Endodermal cell (in vitro differentiated cells): ENCODE measurements around the gene AMMECR1. TPM values are rescaled to one million over a fixed set of nuclear protein-coding genes. Genes with fewer than 3 reads are reported as not detected.

ENCODE experiments used
- DNase-seq: peaks from one replicate; pipeline ENCODE4 v3.0.0-alpha.2; 2017
- H3K27ac ChIP-seq: 2 replicates; pipeline ENCODE4 v1.5.1; 2013; ENCODE audit warnings: mild to moderate bottlenecking, low read depth, low read length, moderate library complexity
- H3K27me3 ChIP-seq: 2 replicates; pipeline ENCODE4 v1.6.1; 2013; ENCODE audit warnings: mild to moderate bottlenecking, low read length, moderate library complexity; ENCODE audit not compliant: insufficient read depth, control insufficient read depth, poor library complexity, severe bottlenecking
- H3K36me3 ChIP-seq: 2 replicates; pipeline ENCODE4 v1.7.0; 2013; ENCODE audit warnings: mild to moderate bottlenecking, low read length, moderate library complexity; ENCODE audit not compliant: control insufficient read depth, insufficient read depth
- H3K4me1 ChIP-seq: one replicate; pipeline ENCODE4 v1.7.0; 2013; ENCODE audit warnings: low read length; ENCODE audit not compliant: control insufficient read depth, insufficient read depth
- H3K4me3 ChIP-seq: 2 replicates; pipeline ENCODE4 v1.5.1; 2013; ENCODE audit warnings: mild to moderate bottlenecking, low read length, moderate library complexity
- H3K9ac ChIP-seq: 2 replicates; pipeline ENCODE4 v1.6.1; 2013; ENCODE audit warnings: mild to moderate bottlenecking, low read length, moderate library complexity; ENCODE audit not compliant: poor library complexity, severe bottlenecking; ENCODE audit errors: extremely low read depth
- H3K9me3 ChIP-seq: 2 replicates; pipeline ENCODE4 v1.6.1; 2013; ENCODE audit warnings: mild to moderate bottlenecking, low read length, moderate library complexity; ENCODE audit not compliant: control insufficient read depth
- H3K27ac Mint-ChIP-seq: 2 replicates; pipeline ENCODE4 v1.8.0; 2020; ENCODE audit warnings: mixed read lengths
- H3K27me3 Mint-ChIP-seq: 2 replicates; pipeline ENCODE4 v1.8.0; 2021; ENCODE audit warnings: mild to moderate bottlenecking, mixed read lengths; ENCODE audit not compliant: insufficient read depth
- H3K36me3 Mint-ChIP-seq: 2 replicates; pipeline ENCODE4 v1.8.0; 2020; ENCODE audit warnings: low read depth, mixed read lengths
- H3K4me1 Mint-ChIP-seq: 2 replicates; pipeline ENCODE4 v1.8.0; 2020; ENCODE audit warnings: mixed read lengths
- H3K4me3 Mint-ChIP-seq: 2 replicates; pipeline ENCODE4 v1.8.0; 2020; ENCODE audit warnings: mild to moderate bottlenecking, moderate library complexity, mixed read lengths
- H3K9me3 Mint-ChIP-seq: 2 replicates; pipeline ENCODE4 v1.8.0; 2020; ENCODE audit warnings: mild to moderate bottlenecking, mixed read lengths
- CTCF ChIP-seq: fragments of 200-600 bp; sonication (generic); conservative IDR thresholded peaks from 2 replicates; pipeline ENCODE4 v1.5.0; 2021; ENCODE audit warnings: antibody characterized with exemption, mild to moderate bottlenecking
- WGBS, 2 experiments: methylation state at CpG; one replicate each; pipeline versions ENCODE4 v1.1.5 to v1.1.7; 2013; ENCODE audit warnings: missing lambda C conversion rate in 2 of 2, mixed read lengths in 1 of 2; ENCODE audit not compliant: insufficient coverage in 1 of 2, insufficient read length in 1 of 2; 5-methylcytosine and 5-hydroxymethylcytosine counted together
- total RNA-seq, 2 donors: library from RNA; stranded (reverse); fragmentation: NEBNext Ultra II Directional in 1 of 2; extraction: Animal tissue kit (Norgen Biotek cat#: 25700) in 1 of 2; gene quantifications; 2 replicates in 1 of 2; 3 replicates in 1 of 2; pipeline ENCODE4 v1.2.1, GENCODE V29; 2021

AMMECR1 gene
- total RNA-seq, 2 donors from 2014 or later: 26.8 to 62.2 TPM

- H3K4me1 Mint-ChIP-seq: peaks cover 45% of the 10 kb centered on the region
- no peaks in the 10 kb centered on the region for H3K9me3 Mint-ChIP-seq
- Histone ChIP-seq H3K27ac (no peak overlapping the region), H3K4me3 (no peak overlapping the region), H3K36me3 (no peaks in the 10 kb centered on the region), H3K4me1 (no peaks in the 10 kb centered on the region), H3K9me3 (no peaks in the 10 kb centered on the region), H3K9ac (no peak overlapping the region), H3K27me3 (no peaks in the 10 kb centered on the region)
- H3K27me3 Mint-ChIP-seq: no peaks in the 10 kb centered on the region
- no peaks in the 10 kb centered on the region for H3K36me3 Mint-ChIP-seq
- H3K4me3 Mint-ChIP-seq: no peak overlapping the region
- H3K27ac Mint-ChIP-seq: no peak overlapping the region
- no peak for DNase-seq
- no peak for TF ChIP-seq CTCF
- 100% methylated on average over 1 of the region's 1 CpG; no CpG with 5 or more reads in 1 of the 2 experiments for WGBS, 2 experiments
Observed at GRCh38 chrX:110248578-110248977, 69.3 kb downstream of the AMMECR1 start.

GRCh38 chrX:110245011-110245410 lies 72.9 kb downstream of the AMMECR1 start:
- H3K4me3 ChIP-seq: no peak overlapping the region
- peaks cover 35% of the 10 kb centered on the region for H3K4me1 Mint-ChIP-seq
- no peak overlapping the region for H3K9ac ChIP-seq
- H3K36me3 ChIP-seq: no peaks in the 10 kb centered on the region
- H3K27ac ChIP-seq: no peak overlapping the region
- no peaks in the 10 kb centered on the region for H3K27me3 Mint-ChIP-seq
- H3K9me3 Mint-ChIP-seq: peaks cover 7% of the 10 kb centered on the region
- no peak for DNase-seq
- H3K9me3 ChIP-seq: no peaks in the 10 kb centered on the region
- H3K36me3 Mint-ChIP-seq: peaks cover 3% of the 10 kb centered on the region
- H3K4me1 ChIP-seq: no peaks in the 10 kb centered on the region
- no peak for TF ChIP-seq CTCF
- no peak overlapping the region for H3K4me3 Mint-ChIP-seq
- no peak overlapping the region for H3K27ac Mint-ChIP-seq
- no peaks in the 10 kb centered on the region for H3K27me3 ChIP-seq

- no peak for TF ChIP-seq CTCF
- Histone ChIP-seq H3K9ac (no peak overlapping the region), H3K4me3 (no peak overlapping the region), H3K36me3 (no peaks in the 10 kb centered on the region), H3K27ac (no peak overlapping the region), H3K4me1 (no peaks in the 10 kb centered on the region), H3K27me3 (no peaks in the 10 kb centered on the region), H3K9me3 (no peaks in the 10 kb centered on the region)
- DNase-seq: no peak
- Mint-ChIP-seq H3K36me3 (peaks cover 4% of the 10 kb centered on the region), H3K27ac (no peak overlapping the region), H3K27me3 (no peaks in the 10 kb centered on the region), H3K4me3 (no peak overlapping the region), H3K4me1 (peaks cover 43% of the 10 kb centered on the region), H3K9me3 (peaks cover 9% of the 10 kb centered on the region)
- WGBS, 2 experiments: no CpG with 5 or more reads among the region's 1 CpG
Observed at GRCh38 chrX:110242371-110242770, 75.5 kb downstream of the AMMECR1 start.
